ENCODE results near the gene ASIC5. TPM values are rescaled to one million over a fixed set of nuclear protein-coding genes. Genes with fewer than 3 reads are reported as not detected.
"Not testable (repeated sequence)": the region's sequence is repeated elsewhere in the genome, so short reads cannot be mapped to it uniquely, and the experiment has no call there.

Gene ASIC5
- total RNA-seq, 1 experiment from 2014 or later: not detected

GRCh38 chr4:155900381-155900780, 34.3 kb upstream of the ASIC5 start:
- no peaks in the 10 kb centered on the region for H3K9me3 ChIP-seq (ENCODE audit: control insufficient read depth, insufficient read depth, low read depth, low read length)
- ChIA-PET CTCF (no interaction called here), POLR2A (no interaction called here)
- no peaks in the 10 kb centered on the region for H3K27me3 ChIP-seq (ENCODE audit: control insufficient read depth, insufficient read depth, low read length)
- no peaks in the 10 kb centered on the region for H3K36me3 ChIP-seq (ENCODE audit: control insufficient read depth, insufficient read depth, low read length)
- no TSS peak for BruUV-seq (replicated peaks)
- H3K27ac ChIP-seq (ENCODE audit: low read length): no peak overlapping the region
- in situ Hi-C loops (cut with HindIII; ENCODE audit: low pct_unique_long_range_greater_than_20kb, low sequenced_read_pairs): no loop called here
- TF ChIP-seq SIN3A (IDR thresholded peaks at IDR 0.05; ENCODE audit: borderline replicate concordance, insufficient read depth, low read depth, low read length) (no peak), CTCF (IDR thresholded peaks at IDR 0.05) (no peak), REST (IDR thresholded peaks at IDR 0.05; ENCODE audit: insufficient read depth in 1 of 2, low read depth in 2 of 2, low read length in 1 of 2) (no peak), POLR2AphosphoS5 (IDR thresholded peaks at IDR 0.05; ENCODE audit: low read depth, low read length) (no peak), TCF7L2 (IDR thresholded peaks at IDR 0.05; ENCODE audit: low read depth, low read length) (no peak)
- no peak overlapping the region for H3K4me3 ChIP-seq (ENCODE audit: low read depth in 2 of 2, low read length in 2 of 2)
- no peak for DNase-seq (ENCODE audit: low read depth, low spot score)
- intact Hi-C loops (cut with micrococcal nuclease; ENCODE audit: unreplicated experiment): loop anchor here (10.0 kb wide), 1 partner anchor 76 kb away; no protein-coding TSS in a partner anchor
- H3K4me1 ChIP-seq (ENCODE audit: control insufficient read depth, insufficient read depth, low read length): no peaks in the 10 kb centered on the region
- ATAC-seq: peak; percentile 60

GRCh38 chr4:155899891-155900290, 33.8 kb upstream of the ASIC5 start:
- no peaks in the 10 kb centered on the region for H3K9me3 ChIP-seq (ENCODE audit: control insufficient read depth, insufficient read depth, low read depth, low read length)
- BruUV-seq (replicated peaks): no TSS peak
- no peaks in the 10 kb centered on the region for H3K4me1 ChIP-seq (ENCODE audit: control insufficient read depth, insufficient read depth, low read length)
- CTCF ChIA-PET: no interaction called here
- no peaks in the 10 kb centered on the region for H3K36me3 ChIP-seq (ENCODE audit: control insufficient read depth, insufficient read depth, low read length)
- H3K27me3 ChIP-seq (ENCODE audit: control insufficient read depth, insufficient read depth, low read length): no peaks in the 10 kb centered on the region
- DNase-seq (ENCODE audit: low read depth, low spot score) (no peak), ATAC-seq (no peak)
- TF ChIP-seq REST (IDR thresholded peaks at IDR 0.05; ENCODE audit: insufficient read depth in 1 of 2, low read depth in 2 of 2, low read length in 1 of 2): no peak
- no peak for TF ChIP-seq TCF7L2 (IDR thresholded peaks at IDR 0.05; ENCODE audit: low read depth, low read length)
- no peak for TF ChIP-seq SIN3A (IDR thresholded peaks at IDR 0.05; ENCODE audit: borderline replicate concordance, insufficient read depth, low read depth, low read length)
- no peak for TF ChIP-seq POLR2AphosphoS5 (IDR thresholded peaks at IDR 0.05; ENCODE audit: low read depth, low read length)
- no peak for TF ChIP-seq CTCF (IDR thresholded peaks at IDR 0.05)
- intact Hi-C loops (cut with micrococcal nuclease; ENCODE audit: unreplicated experiment): loop anchor here (10.0 kb wide), 1 partner anchor 75 kb away; no protein-coding TSS in a partner anchor
- no peak overlapping the region for H3K27ac ChIP-seq (ENCODE audit: low read length)
- no peak overlapping the region for H3K4me3 ChIP-seq (ENCODE audit: low read depth in 2 of 2, low read length in 2 of 2)
- POLR2A ChIA-PET: no interaction called here
- in situ Hi-C loops (cut with HindIII; ENCODE audit: low pct_unique_long_range_greater_than_20kb, low sequenced_read_pairs): no loop called here

GRCh38 chr4:155898371-155898770, 32.3 kb upstream of the ASIC5 start:
- intact Hi-C loops (cut with micrococcal nuclease; ENCODE audit: unreplicated experiment); POLR2A ChIA-PET; H3K27ac ChIP-seq (ENCODE audit: low read length); BruUV-seq (replicated peaks); in situ Hi-C loops (cut with HindIII; ENCODE audit: low pct_unique_long_range_greater_than_20kb, low sequenced_read_pairs); CTCF ChIA-PET; DNase-seq (ENCODE audit: low read depth, low spot score); H3K36me3 ChIP-seq (ENCODE audit: control insufficient read depth, insufficient read depth, low read length); H3K9me3 ChIP-seq (ENCODE audit: control insufficient read depth, insufficient read depth, low read depth, low read length); ATAC-seq; H3K4me1 ChIP-seq (ENCODE audit: control insufficient read depth, insufficient read depth, low read length); H3K27me3 ChIP-seq (ENCODE audit: control insufficient read depth, insufficient read depth, low read length); H3K4me3 ChIP-seq (ENCODE audit: low read depth in 2 of 2, low read length in 2 of 2): not testable (repeated sequence)
